ENCODE measurements around the gene KRT80.

The KRT80 gene

DNA sequence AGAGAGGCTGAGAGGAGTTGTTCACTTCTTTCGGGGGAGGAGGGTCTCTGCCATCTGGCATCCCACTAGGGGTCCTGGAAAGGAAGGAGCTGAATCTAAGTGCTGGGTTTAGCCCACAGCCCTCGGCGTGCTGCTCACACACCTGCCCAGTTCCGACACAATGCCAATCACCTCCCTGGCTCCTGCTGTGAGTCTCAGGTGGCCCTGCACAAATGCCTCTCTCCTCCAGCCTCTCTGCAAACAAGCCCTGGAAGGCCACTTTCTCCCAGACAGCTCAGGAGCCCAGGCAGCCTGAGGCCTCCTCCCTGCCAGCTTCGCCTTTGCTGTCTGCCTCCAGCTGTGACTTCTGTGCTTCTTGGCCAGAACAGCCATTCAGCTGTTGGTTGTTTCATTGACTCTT is 61.1 kb downstream of the KRT80 start:
- no peak for DNase-seq (ENCODE audit: low read depth)
- TF ChIP-seq CTCF (IDR thresholded peaks at IDR 0.05; ENCODE audit: low read length, missing control alignments) = no peak
- no peak overlapping the region for H3K4me3 ChIP-seq (replicated peaks; ENCODE audit: low read depth, low read length)

GRCh38 chr12:52127683-52128450 is 63.9 kb downstream of the KRT80 start:
- no peak for TF ChIP-seq CTCF (IDR thresholded peaks at IDR 0.05; ENCODE audit: low read length, missing control alignments)
- DNase-seq (ENCODE audit: low read depth) = no peak
- H3K4me3 ChIP-seq (replicated peaks; ENCODE audit: low read depth, low read length) = no peak overlapping the region

GRCh38 chr12:52126605-52127578 is 64.9 kb downstream of the KRT80 start:
- TF ChIP-seq CTCF (IDR thresholded peaks at IDR 0.05; ENCODE audit: low read length, missing control alignments) = no peak
- peak; percentile 62 for DNase-seq (ENCODE audit: low read depth)
- H3K4me3 ChIP-seq (replicated peaks; ENCODE audit: low read depth, low read length) = no peak overlapping the region

DNA sequence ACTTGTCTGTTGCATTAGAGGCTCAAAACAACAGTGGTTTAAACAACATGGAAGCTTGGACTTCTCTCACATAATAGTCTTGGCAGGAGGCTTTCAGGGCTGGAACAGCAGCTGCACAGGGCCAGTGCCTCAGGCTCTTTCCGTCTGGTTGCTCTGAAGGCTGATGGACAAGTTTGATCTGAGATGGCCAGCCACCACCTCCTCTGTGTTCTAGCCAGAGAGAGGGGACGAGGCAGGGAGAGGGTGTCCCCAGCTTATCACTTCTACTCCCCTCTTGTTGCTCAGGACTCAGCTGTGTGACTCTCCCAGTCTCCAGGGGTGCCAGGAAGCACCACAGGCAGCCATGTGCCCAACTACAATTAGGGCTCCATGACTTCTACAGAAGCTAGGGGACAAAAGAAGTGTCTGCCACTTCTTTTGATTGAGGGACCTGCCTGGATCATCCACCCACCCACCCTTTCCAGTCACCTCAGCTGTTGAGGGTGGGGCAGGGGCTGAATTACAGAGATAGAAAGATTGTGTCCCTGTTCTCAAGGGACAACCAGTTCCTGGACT is 65.7 kb downstream of the KRT80 start:
- H3K4me3 ChIP-seq (replicated peaks; ENCODE audit: low read depth, low read length) = no peak overlapping the region
- no peak for DNase-seq (ENCODE audit: low read depth)
- no peak for TF ChIP-seq CTCF (IDR thresholded peaks at IDR 0.05; ENCODE audit: low read length, missing control alignments)

- DNase-seq (ENCODE audit: low read depth) = no peak
- TF ChIP-seq CTCF (IDR thresholded peaks at IDR 0.05; ENCODE audit: low read length, missing control alignments) = no peak
- H3K4me3 ChIP-seq (replicated peaks; ENCODE audit: low read depth, low read length) = no peak overlapping the region
Measured at GRCh38 chr12:52125476-52125900, 66.3 kb downstream of the KRT80 start.

GRCh38 chr12:52123487-52124186 is 68.2 kb downstream of the KRT80 start:
- H3K4me3 ChIP-seq (replicated peaks; ENCODE audit: low read depth, low read length) = no peak overlapping the region
- no peak for TF ChIP-seq CTCF (IDR thresholded peaks at IDR 0.05; ENCODE audit: low read length, missing control alignments)
- DNase-seq (ENCODE audit: low read depth) = no peak
